H1 (cell line): ENCODE data around the gene PI4KA. TPM values are rescaled to one million over a fixed set of nuclear protein-coding genes. Genes with fewer than 3 reads are reported as not detected.

Source experiments
- CTCF ChIA-PET: fragments of 300-600 bp; sonication (Branson Sonifier 250); formaldehyde crosslinking; loops from one replicate; lab custom pipeline; 2021; ENCODE audit not compliant: partially characterized antibody; lab: Charles Lee
- POLR2A ChIA-PET: fragments of 300-600 bp; sonication (Branson Sonifier 250); formaldehyde crosslinking; loops from one replicate; lab custom pipeline; 2021; ENCODE audit warnings: inconsistent platforms; ENCODE audit not compliant: partially characterized antibody; lab: Charles Lee
- DNase-seq, 2 experiments: peaks; one replicate each; pipeline versions ENCODE4 v3.0.0 to v3.0.0-alpha.2; 2010 to 2022; ENCODE audit warnings: low spot score in 2 of 2, low read depth in 1 of 2, mixed read lengths in 1 of 2
- FAIRE-seq: peaks from 2 replicates; lab custom pipeline; 2011; peaks lifted over from hg19 to GRCh38; lab: Jason Lieb, UNC
- H2AFZ ChIP-seq: 2 replicates; pipeline ENCODE4 v1.8.1; 2012; ENCODE audit warnings: low read length, inconsistent platforms
- H2AK5ac ChIP-seq: 2 replicates; pipeline ENCODE4 v1.6.1; 2013; ENCODE audit warnings: low read depth, low read length
- H2BK120ac ChIP-seq: replicated peaks from 2 replicates; pipeline ENCODE3; 2013; ENCODE audit warnings: low read depth, low read length, inconsistent platforms
- H2BK12ac ChIP-seq: 2 replicates; pipeline ENCODE4 v1.6.1; 2013; ENCODE audit warnings: low read depth, low read length
- H2BK15ac ChIP-seq: 2 replicates; pipeline ENCODE4 v1.6.1; 2013; ENCODE audit warnings: low read length
- H2BK20ac ChIP-seq: 2 replicates; pipeline ENCODE4 v1.6.1; 2013; ENCODE audit warnings: low read length
- H2BK5ac ChIP-seq: 2 replicates; pipeline ENCODE4 v1.6.1; 2013; ENCODE audit warnings: low read depth, low read length
- H3K14ac ChIP-seq: 2 replicates; pipeline ENCODE4 v1.6.1; 2013; ENCODE audit warnings: inconsistent platforms; ENCODE audit not compliant: insufficient read length
- H3K18ac ChIP-seq: 2 replicates; pipeline ENCODE4 v1.6.1; 2013; ENCODE audit warnings: low read length; ENCODE audit errors: extremely low read depth
- H3K23ac ChIP-seq: 2 replicates; pipeline ENCODE4 v1.6.1; 2013; ENCODE audit warnings: inconsistent platforms; ENCODE audit not compliant: insufficient read length
- H3K23me2 ChIP-seq: 2 replicates; pipeline ENCODE4 v1.6.1; 2013; ENCODE audit warnings: low read depth, low read length
- H3K27ac ChIP-seq: 2 replicates; pipeline ENCODE4 v1.6.1; 2011; ENCODE audit warnings: low read depth, low read length, inconsistent platforms
- H3K27me3 ChIP-seq, 4 experiments: replicated peaks in 1 of 4; 1 replicate in 1 of 4; 2 replicates in 3 of 4; pipeline versions ENCODE4 v1.6.1 to v1.8.1; 2011 to 2013; ENCODE audit warnings: low read length in 3 of 4, mild to moderate bottlenecking in 3 of 4, inconsistent platforms in 2 of 4, mixed read lengths in 2 of 4, moderate library complexity in 1 of 4; ENCODE audit not compliant: control insufficient read depth in 3 of 4, insufficient read depth in 3 of 4; ENCODE audit errors: extremely low read depth in 1 of 4
- H3K36me3 ChIP-seq, 4 experiments: 2 replicates each; pipeline versions ENCODE4 v1.6.1 to v1.8.1; 2011 to 2013; ENCODE audit warnings: mild to moderate bottlenecking in 4 of 4, low read length in 3 of 4, moderate library complexity in 2 of 4, control low read depth in 1 of 4, inconsistent platforms in 1 of 4; ENCODE audit not compliant: insufficient read depth in 4 of 4, control insufficient read depth in 2 of 4
- H3K4ac ChIP-seq: replicated peaks from 2 replicates; pipeline ENCODE3; 2013; ENCODE audit warnings: low read length, low read depth, mixed read lengths, inconsistent platforms; ENCODE audit not compliant: insufficient read length
- H3K4me1 ChIP-seq, 4 experiments: replicated peaks in 1 of 4; 1 replicate in 1 of 4; 2 replicates in 3 of 4; pipeline versions ENCODE4 v1.6.1 to v1.8.1; 2011 to 2013; ENCODE audit warnings: low read length in 3 of 4, inconsistent platforms in 2 of 4, mixed read lengths in 1 of 4; ENCODE audit not compliant: insufficient read depth in 4 of 4, control insufficient read depth in 3 of 4
- H3K4me2 ChIP-seq, 2 experiments: 2 replicates each; pipeline versions ENCODE4 v1.6.1 to v1.8.1; 2011 to 2013; ENCODE audit warnings: low read depth in 2 of 2, low read length in 2 of 2, control low read depth in 1 of 2, inconsistent platforms in 1 of 2, mild to moderate bottlenecking in 1 of 2; ENCODE audit not compliant: insufficient read depth in 1 of 2
- H3K4me3 ChIP-seq, 4 experiments: fragments of 200-600, 300-600 bp in 1 of 4; sonication (generic), shearing (Covaris generic), sonication (Bioruptor Twin) in 1 of 4; 2 replicates each; pipeline versions ENCODE4 v1.5.1 to v1.8.1; 2011 to 2016; ENCODE audit warnings: low read length in 4 of 4, low read depth in 3 of 4, control low read depth in 2 of 4, inconsistent platforms in 2 of 4, mild to moderate bottlenecking in 2 of 4, mixed read lengths in 1 of 4, moderate library complexity in 1 of 4; ENCODE audit not compliant: insufficient read depth in 2 of 4; ENCODE audit errors: extremely low read depth in 1 of 4
- H3K56ac ChIP-seq: replicated peaks from 2 replicates; pipeline ENCODE3; 2013; ENCODE audit warnings: low read depth, mild to moderate bottlenecking, mixed read lengths, low read length, inconsistent platforms; ENCODE audit not compliant: insufficient read length
- H3K79me1 ChIP-seq: 2 replicates; pipeline ENCODE4 v1.6.1; 2013; ENCODE audit warnings: low read depth, low read length, control low read depth
- H3K79me2 ChIP-seq, 2 experiments: 2 replicates each; pipeline versions ENCODE4 v1.6.1 to v1.8.1; 2012 to 2013; ENCODE audit warnings: low read length in 2 of 2, mild to moderate bottlenecking in 2 of 2, inconsistent platforms in 1 of 2; ENCODE audit not compliant: insufficient read depth in 2 of 2, control insufficient read depth in 1 of 2
- H3K9ac ChIP-seq, 4 experiments: replicated peaks in 1 of 4; 1 replicate in 1 of 4; 2 replicates in 3 of 4; pipeline versions ENCODE4 v1.6.1 to v1.8.1; 2011 to 2013; ENCODE audit warnings: low read depth in 3 of 4, low read length in 3 of 4, control low read depth in 2 of 4, mild to moderate bottlenecking in 2 of 4, moderate library complexity in 2 of 4, inconsistent platforms in 1 of 4; ENCODE audit errors: extremely low read depth in 1 of 4
- H3K9me3 ChIP-seq, 2 experiments: 2 replicates each; pipeline versions ENCODE4 v1.6.1 to v1.8.1; 2012 to 2013; ENCODE audit warnings: mild to moderate bottlenecking in 2 of 2, moderate library complexity in 2 of 2, control low read depth in 1 of 2, inconsistent platforms in 1 of 2, low read depth in 1 of 2, low read length in 1 of 2, mixed read lengths in 1 of 2; ENCODE audit not compliant: insufficient read depth in 2 of 2
- H4K20me1 ChIP-seq, 2 experiments: replicated peaks in 1 of 2; 2 replicates each; pipeline versions ENCODE3 to v1.8.1; 2011 to 2013; ENCODE audit warnings: inconsistent platforms in 2 of 2, low read length in 2 of 2, mild to moderate bottlenecking in 1 of 2; ENCODE audit not compliant: insufficient read depth in 2 of 2, control insufficient read depth in 1 of 2
- H4K5ac ChIP-seq: 2 replicates; pipeline ENCODE4 v1.6.1; 2013; ENCODE audit warnings: low read length, low read depth, mixed read lengths, inconsistent platforms; ENCODE audit not compliant: insufficient read length
- H4K8ac ChIP-seq: 2 replicates; pipeline ENCODE4 v1.8.0; 2013; ENCODE audit warnings: mild to moderate bottlenecking, moderate library complexity, low read length, inconsistent platforms; ENCODE audit not compliant: insufficient read depth; ENCODE audit errors: extremely low read depth
- H4K91ac ChIP-seq: replicated peaks from 2 replicates; pipeline ENCODE3; 2013; ENCODE audit warnings: low read length, mixed read lengths, inconsistent platforms; ENCODE audit not compliant: insufficient read length
- E2F6 ChIP-seq: IDR thresholded peaks from 2 replicates; pipeline ENCODE4 v1.6.1; 2012; ENCODE audit warnings: inconsistent platforms
- GABPA ChIP-seq: IDR thresholded peaks from 2 replicates; pipeline ENCODE4 v1.6.1; 2011; ENCODE audit warnings: mild to moderate bottlenecking, low read length, moderate library complexity, borderline replicate concordance; ENCODE audit not compliant: insufficient read depth
- GTF2F1 ChIP-seq: IDR thresholded peaks from 2 replicates; pipeline ENCODE4 v1.6.1; 2012; ENCODE audit warnings: low read depth, low read length, improper control_type of control experiment, borderline replicate concordance
- JUN ChIP-seq: IDR thresholded peaks from 2 replicates; pipeline ENCODE4 v1.6.1; 2011; ENCODE audit warnings: low read depth, mild to moderate bottlenecking, improper control_type of control experiment, low read length
- MAX ChIP-seq: IDR thresholded peaks from 2 replicates; pipeline ENCODE4 v1.6.1; 2012; ENCODE audit warnings: inconsistent platforms
- POLR2A ChIP-seq, 2 experiments: IDR thresholded peaks; 1 replicate in 1 of 2; 2 replicates in 1 of 2; pipeline ENCODE4 v1.6.1; 2011; ENCODE audit warnings: low read depth in 2 of 2, low read length in 2 of 2, mild to moderate bottlenecking in 2 of 2; ENCODE audit errors: control extremely low read depth in 1 of 2
- SAP30 ChIP-seq: fragments of 300-600 bp; sonication (generic); IDR thresholded peaks from 2 replicates; pipeline ENCODE4 v1.7.1; 2012; ENCODE audit warnings: low read length, moderate library complexity, mild to moderate bottlenecking, inconsistent platforms; ENCODE audit not compliant: insufficient read depth, insufficient replicate concordance
- SIN3A ChIP-seq, 2 experiments: IDR thresholded peaks in 1 of 2; conservative IDR thresholded peaks in 1 of 2; 2 replicates each; pipeline ENCODE4 v1.6.1; 2011 to 2012; ENCODE audit warnings: low read length in 2 of 2, improper control_type of control experiment in 1 of 2, low read depth in 1 of 2, mild to moderate bottlenecking in 1 of 2
- SIRT6 ChIP-seq: IDR thresholded peaks from one replicate; pipeline ENCODE4 v1.7.1; 2012; ENCODE audit warnings: low read length, inconsistent platforms
- TCF12 ChIP-seq: IDR thresholded peaks from 2 replicates; pipeline ENCODE4 v1.6.1; 2011; ENCODE audit warnings: low read depth, mild to moderate bottlenecking, low read length
- WGBS, 2 experiments: shearing (Covaris generic) in 1 of 2; methylation state at CpG; one replicate each; pipeline versions ENCODE4 v1.1.6 to v1.1.7; 2013 to 2015; ENCODE audit warnings: low lambda C conversion rate in 2 of 2, mixed read lengths in 2 of 2, inconsistent platforms in 1 of 2, low coverage in 1 of 2, missing lambda C conversion rate in 1 of 2; ENCODE audit not compliant: insufficient replicate concordance in 2 of 2, insufficient coverage in 1 of 2, insufficient read length in 1 of 2; ENCODE audit errors: extremely low coverage in 1 of 2, missing lambda C conversion rate in 1 of 2; 5-methylcytosine and 5-hydroxymethylcytosine counted together
- polyA plus RNA-seq, 7 experiments: library from polyadenylated mRNA; depleted of rRNA in 3 of 7; stranded (reverse) in 5 of 7; unstranded in 2 of 7; fragments of >200 nt in 5 of 7; fragments of 200-250 nt in 2 of 7; gene quantifications; 1 replicate in 5 of 7; 2 replicates in 1 of 7; 4 replicates in 1 of 7; pipeline versions ENCODE4 v1.2.1 to v1.2.3, GENCODE V29; 2011 to 2013; ENCODE audit warnings: missing spikeins in 2 of 7, mixed read lengths in 2 of 7
- total RNA-seq: library from RNA; stranded (reverse); fragmentation: NEBNext Ultra II Directional; extraction: Animal tissue kit (Norgen Biotek cat#: 25700); gene quantifications from 2 replicates; pipeline ENCODE4 v1.2.1, GENCODE V29; 2021
- TF ChIP-seq, protein P1 (sequence below): IDR thresholded peaks from 2 replicates; pipeline ENCODE4 v1.6.1; 2011; ENCODE audit warnings: low read length, improper control_type of control experiment
- TF ChIP-seq, protein P2 (sequence below): IDR thresholded peaks from 2 replicates; pipeline ENCODE4 v1.6.1; 2011; ENCODE audit warnings: low read depth, mild to moderate bottlenecking, low read length; ENCODE audit not compliant: insufficient read depth

The PI4KA gene
- total and polyA plus RNA-seq, 2 of the 8 experiments (the other 6 are each of a cell fraction or from before 2014, with no cell fraction given): 22.5 to 37.7 TPM

GRCh38 chr22:20799449-20799848 is 59.2 kb downstream of the PI4KA start:
- Histone ChIP-seq H3K79me2 (no peaks in the 10 kb centered on the region), H3K4me2 (no peak overlapping the region), H2BK12ac (no peak overlapping the region), H3K27me3 (no peaks in the 10 kb centered on the region), H2AFZ (no peak overlapping the region), H3K9ac (no peak overlapping the region), H3K56ac (no peak overlapping the region), H4K8ac (no peak overlapping the region), H3K18ac (no peak overlapping the region), H2BK120ac (no peak overlapping the region), H3K23me2 (no peaks in the 10 kb centered on the region), H3K4ac (no peak overlapping the region), H2BK5ac (no peak overlapping the region), H3K23ac (no peak overlapping the region), H3K36me3 (peaks cover 0 to 5% (median 2%) of the 10 kb centered on the region in 4 experiments; a peak in 4 of 8 replicates), H3K14ac (no peak overlapping the region), H4K5ac (no peak overlapping the region), H2BK15ac (no peak overlapping the region), H3K27ac (no peak overlapping the region), H3K4me1 (no peaks in the 10 kb centered on the region; a peak in 1 of 7 replicates), H3K79me1 (no peaks in the 10 kb centered on the region), H4K91ac (no peak overlapping the region), H2AK5ac (no peak overlapping the region), H3K9me3 (no peaks in the 10 kb centered on the region), H2BK20ac (no peak overlapping the region), H4K20me1 (no peaks in the 10 kb centered on the region), H3K4me3 (no peak overlapping the region)
- DNase-seq (no peak), FAIRE-seq (no peak)
- 86% methylated on average over 8 of the region's 8 CpGs; no CpG with 5 or more reads in 1 of the 2 experiments for WGBS, 2 experiments
- CTCF ChIA-PET: interaction anchor here (2.0 kb wide), 1 partner anchor 15 kb away, joined by 15 read pairs; no protein-coding TSS in a partner anchor
- POLR2A ChIA-PET: no interaction called here
- TF ChIP-seq GTF2F1: no peak
- TF ChIP-seq GABPA: no peak
- TF ChIP-seq SAP30: no peak
- TF ChIP-seq SIN3A (conservative IDR thresholded peaks at IDR 0.05 in 1 of 2, IDR thresholded peaks at IDR 0.05 in 1 of 2; ENCODE audit: low read depth in 1 of 2, low read length in 2 of 2): no peak
- TF ChIP-seq E2F6: no peak
- no peak for TF ChIP-seq MAX
- TF ChIP-seq, protein P1, sequence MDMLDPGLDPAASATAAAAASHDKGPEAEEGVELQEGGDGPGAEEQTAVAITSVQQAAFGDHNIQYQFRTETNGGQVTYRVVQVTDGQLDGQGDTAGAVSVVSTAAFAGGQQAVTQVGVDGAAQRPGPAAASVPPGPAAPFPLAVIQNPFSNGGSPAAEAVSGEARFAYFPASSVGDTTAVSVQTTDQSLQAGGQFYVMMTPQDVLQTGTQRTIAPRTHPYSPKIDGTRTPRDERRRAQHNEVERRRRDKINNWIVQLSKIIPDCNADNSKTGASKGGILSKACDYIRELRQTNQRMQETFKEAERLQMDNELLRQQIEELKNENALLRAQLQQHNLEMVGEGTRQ: no peak
- TF ChIP-seq POLR2A (IDR thresholded peaks at IDR 0.05; ENCODE audit: control extremely low read depth in 1 of 2, low read depth in 2 of 2, low read length in 2 of 2): no peak
- TF ChIP-seq, protein P2, sequence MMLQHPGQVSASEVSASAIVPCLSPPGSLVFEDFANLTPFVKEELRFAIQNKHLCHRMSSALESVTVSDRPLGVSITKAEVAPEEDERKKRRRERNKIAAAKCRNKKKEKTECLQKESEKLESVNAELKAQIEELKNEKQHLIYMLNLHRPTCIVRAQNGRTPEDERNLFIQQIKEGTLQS: no peak
- no peak for TF ChIP-seq JUN
- TF ChIP-seq TCF12: no peak
- TF ChIP-seq SIRT6: no peak
